HG03565 (cell line): ENCODE measurements around the gene C5AR1.
"Not testable (repeated sequence)": the region's sequence is repeated elsewhere in the genome, so short reads cannot be mapped to it uniquely, and the experiment has no call there.

Experiments
- ATAC-seq: cut with Tn5 transposase; IDR thresholded peaks from one replicate; pipeline ENCODE4 v1.9.1; 2021; ENCODE audit warnings: mild to moderate bottlenecking, moderate library complexity; ENCODE audit not compliant: unreplicated experiment

Gene C5AR1

GRCh38 chr19:47309608-47310007 is at the start of gene C5AR1:
Gene C5AR1, plus strand, starts transcription at chr19:47309861. Its CDS starts 35 bp downstream, at chr19:47309896.
- ATAC-seq = no peak

- no peak for ATAC-seq
Measured at GRCh38 chr19:47260476-47260875, 49.2 kb upstream of the C5AR1 start.

- peak; percentile 61 for ATAC-seq
Measured at GRCh38 chr19:47261946-47262793, 47.5 kb upstream of the C5AR1 start.

- ATAC-seq = no peak
Measured at GRCh38 chr19:47264629-47265028, 45.0 kb upstream of the C5AR1 start.

- no peak for ATAC-seq
Measured at GRCh38 chr19:47266401-47266941, 43.2 kb upstream of the C5AR1 start.

GRCh38 chr19:47267350-47267759 is 42.3 kb upstream of the C5AR1 start:
- ATAC-seq = no peak

GRCh38 chr19:47268028-47268427 is 41.6 kb upstream of the C5AR1 start:
- ATAC-seq = no peak

- ATAC-seq = no peak
Measured at GRCh38 chr19:47269596-47269995, 40.1 kb upstream of the C5AR1 start.

- no peak for ATAC-seq
Measured at GRCh38 chr19:47270408-47270807, 39.3 kb upstream of the C5AR1 start.

- no peak for ATAC-seq
Measured at GRCh38 chr19:47271949-47272348, 37.7 kb upstream of the C5AR1 start.

GRCh38 chr19:47272448-47273312 is 37.0 kb upstream of the C5AR1 start:
- ATAC-seq = no peak

GRCh38 chr19:47273313-47274070 is 36.2 kb upstream of the C5AR1 start:
- ATAC-seq = peak; percentile 53

- peak; percentile 39 for ATAC-seq
Measured at GRCh38 chr19:47274071-47274890, 35.4 kb upstream of the C5AR1 start, which contains the start of gene INAFM1. Gene INAFM1, plus strand, starts transcription at chr19:47274885. Its CDS starts 35 bp downstream, at chr19:47274920.

- peak; percentile 26 for ATAC-seq
Measured at GRCh38 chr19:47274891-47275761, 34.5 kb upstream of the C5AR1 start.

GRCh38 chr19:47275791-47276461 is 33.7 kb upstream of the C5AR1 start:
- ATAC-seq = no peak

- ATAC-seq = not testable (repeated sequence)
Measured at GRCh38 chr19:47276513-47276912, 33.1 kb upstream of the C5AR1 start.

GRCh38 chr19:47280183-47280797 is 29.4 kb upstream of the C5AR1 start:
- ATAC-seq = no peak
